DOHH2 (cell line): ENCODE data around the gene SERHL2.

ENCODE experiments used
- H3F3A ChIP-seq: fragments of 200-600 bp; sonication (generic), shearing (Covaris generic); 2 replicates; pipeline ENCODE4 v1.6.0; 2016; ENCODE audit warnings: antibody characterized with exemption, mild to moderate bottlenecking; ENCODE audit not compliant: control insufficient read depth, insufficient read depth
- H3K27ac ChIP-seq: fragments of 200-600 bp; sonication (generic); 2 replicates; pipeline ENCODE4 v1.5.1; 2014; ENCODE audit warnings: low read depth, mild to moderate bottlenecking, low read length, moderate library complexity
- H3K27me3 ChIP-seq: fragments of 200-600 bp; sonication (generic); 2 replicates; pipeline ENCODE4 v1.6.1; 2014; ENCODE audit warnings: mild to moderate bottlenecking, low read length, mixed read lengths; ENCODE audit not compliant: control insufficient read depth
- H3K36me3 ChIP-seq: fragments of 200-600 bp; sonication (generic); 2 replicates; pipeline ENCODE4 v1.6.1; 2014; ENCODE audit warnings: mild to moderate bottlenecking, low read length, moderate library complexity, mixed read lengths; ENCODE audit not compliant: control insufficient read depth
- H3K4me1 ChIP-seq: fragments of 200-600 bp; sonication (generic); 2 replicates; pipeline ENCODE4 v1.6.1; 2014; ENCODE audit warnings: mild to moderate bottlenecking, low read length, mixed read lengths; ENCODE audit not compliant: control insufficient read depth
- H3K4me2 ChIP-seq: fragments of 200-600 bp; sonication (generic); 2 replicates; pipeline ENCODE4 v1.6.0; 2014; ENCODE audit warnings: mild to moderate bottlenecking, low read length, moderate library complexity
- H3K4me3 ChIP-seq: fragments of 200-600 bp; sonication (generic); 2 replicates; pipeline ENCODE4 v1.5.1; 2014; ENCODE audit warnings: mild to moderate bottlenecking, low read length, mixed read lengths
- H3K79me2 ChIP-seq: fragments of 200-600 bp; sonication (generic); 2 replicates; pipeline ENCODE4 v1.6.1; 2014; ENCODE audit warnings: mild to moderate bottlenecking, low read length, mixed read lengths; ENCODE audit not compliant: control insufficient read depth
- H3K9me2 ChIP-seq: fragments of 200-600 bp; sonication (generic); replicated peaks from 2 replicates; pipeline ENCODE4 v1.6.1; 2014; ENCODE audit warnings: mild to moderate bottlenecking, low read length, mixed read lengths; ENCODE audit not compliant: control insufficient read depth
- H3K9me3 ChIP-seq: fragments of 200-600 bp; sonication (generic); 2 replicates; pipeline ENCODE4 v1.6.1; 2014; ENCODE audit warnings: antibody characterized with exemption, low read length, mixed read lengths; ENCODE audit not compliant: control insufficient read depth, insufficient read depth
- H4K20me1 ChIP-seq: fragments of 200-600 bp; sonication (generic); 2 replicates; pipeline ENCODE4 v1.6.0; 2014; ENCODE audit warnings: low read depth, mild to moderate bottlenecking, antibody characterized with exemption, low read length, moderate library complexity; ENCODE audit not compliant: control insufficient read depth, insufficient read depth
- EZH2phosphoT487 ChIP-seq: fragments of 200-600 bp; sonication (generic); IDR thresholded peaks from 2 replicates; pipeline ENCODE4 v1.6.1; 2017; ENCODE audit warnings: borderline replicate concordance, mild to moderate bottlenecking, antibody characterized with exemption, low read length, moderate library complexity, mixed read lengths
- TF ChIP-seq, protein P1 (sequence below): fragments of 200-600 bp; sonication (generic); IDR thresholded peaks from one replicate; pipeline ENCODE4 v1.5.1; 2014; ENCODE audit warnings: antibody characterized with exemption, mild to moderate bottlenecking, low read depth, low read length; ENCODE audit not compliant: poor library complexity, severe bottlenecking

The SERHL2 gene

DNA sequence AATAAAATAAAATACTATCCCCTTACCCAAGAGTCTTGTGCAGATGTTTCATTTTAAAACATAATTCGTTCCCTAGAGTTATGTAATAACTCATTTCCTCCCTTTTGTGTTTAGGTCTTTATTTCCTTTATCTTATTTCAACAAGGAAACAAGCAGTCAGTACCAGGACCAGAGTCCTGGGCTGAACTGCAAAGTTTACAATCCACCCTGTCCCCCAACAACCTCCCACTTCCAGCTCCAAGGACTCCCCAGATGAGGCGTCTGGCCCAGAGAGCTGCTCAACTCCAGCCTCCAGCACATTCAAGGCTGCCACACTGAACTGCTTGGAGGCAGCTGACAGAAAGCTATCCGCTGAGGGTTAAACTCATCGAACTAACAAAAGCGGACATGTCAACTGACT is 56.4 kb downstream of the SERHL2 start:
- TF ChIP-seq, protein P1, sequence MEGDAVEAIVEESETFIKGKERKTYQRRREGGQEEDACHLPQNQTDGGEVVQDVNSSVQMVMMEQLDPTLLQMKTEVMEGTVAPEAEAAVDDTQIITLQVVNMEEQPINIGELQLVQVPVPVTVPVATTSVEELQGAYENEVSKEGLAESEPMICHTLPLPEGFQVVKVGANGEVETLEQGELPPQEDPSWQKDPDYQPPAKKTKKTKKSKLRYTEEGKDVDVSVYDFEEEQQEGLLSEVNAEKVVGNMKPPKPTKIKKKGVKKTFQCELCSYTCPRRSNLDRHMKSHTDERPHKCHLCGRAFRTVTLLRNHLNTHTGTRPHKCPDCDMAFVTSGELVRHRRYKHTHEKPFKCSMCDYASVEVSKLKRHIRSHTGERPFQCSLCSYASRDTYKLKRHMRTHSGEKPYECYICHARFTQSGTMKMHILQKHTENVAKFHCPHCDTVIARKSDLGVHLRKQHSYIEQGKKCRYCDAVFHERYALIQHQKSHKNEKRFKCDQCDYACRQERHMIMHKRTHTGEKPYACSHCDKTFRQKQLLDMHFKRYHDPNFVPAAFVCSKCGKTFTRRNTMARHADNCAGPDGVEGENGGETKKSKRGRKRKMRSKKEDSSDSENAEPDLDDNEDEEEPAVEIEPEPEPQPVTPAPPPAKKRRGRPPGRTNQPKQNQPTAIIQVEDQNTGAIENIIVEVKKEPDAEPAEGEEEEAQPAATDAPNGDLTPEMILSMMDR: no peak
- no peak for TF ChIP-seq EZH2phosphoT487
- Histone ChIP-seq H3K4me3 (no peak overlapping the region), H3K79me2 (peaks cover 92% of the 10 kb centered on the region), H3K4me1 (peaks cover 21% of the 10 kb centered on the region), H3K27me3 (no peaks in the 10 kb centered on the region), H3K36me3 (peaks cover 67% of the 10 kb centered on the region), H3K9me3 (no peaks in the 10 kb centered on the region), H3K9me2 (no peaks in the 10 kb centered on the region), H3K27ac (no peak overlapping the region), H3K4me2 (no peak overlapping the region), H3F3A (no peaks in the 10 kb centered on the region), H4K20me1 (peaks cover 19% of the 10 kb centered on the region)

DNA sequence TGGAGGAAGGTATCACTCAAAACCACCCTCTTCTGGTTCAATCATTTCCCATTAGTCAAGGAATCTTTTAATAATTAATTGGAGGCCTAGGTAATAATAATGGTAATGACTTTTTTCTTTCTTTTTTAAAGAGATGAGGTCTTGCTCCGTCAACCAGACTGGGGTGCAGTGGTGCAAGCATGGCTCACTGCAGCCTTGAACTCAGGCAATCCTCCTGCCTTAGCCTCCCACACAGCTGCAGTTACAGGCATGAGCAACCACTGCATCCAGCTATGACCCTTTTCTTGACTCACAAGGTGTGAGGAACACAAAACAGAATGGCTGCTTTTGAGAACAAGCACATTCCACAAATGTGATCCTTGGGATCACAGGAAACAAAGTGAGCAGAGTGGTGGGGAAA is 57.3 kb downstream of the SERHL2 start:
- peaks cover 84% of the 10 kb centered on the region for H3K79me2 ChIP-seq
- no peaks in the 10 kb centered on the region for H3K9me3 ChIP-seq
- H3K27me3 ChIP-seq: no peaks in the 10 kb centered on the region
- H4K20me1 ChIP-seq: peaks cover 19% of the 10 kb centered on the region
- H3K9me2 ChIP-seq: no peaks in the 10 kb centered on the region
- peaks cover 29% of the 10 kb centered on the region for H3K4me1 ChIP-seq
- TF ChIP-seq EZH2phosphoT487: no peak
- TF ChIP-seq, protein P1: no peak
- H3K27ac ChIP-seq: no peak overlapping the region
- peaks cover 6% of the 10 kb centered on the region for H3F3A ChIP-seq
- peaks cover 58% of the 10 kb centered on the region for H3K36me3 ChIP-seq
- no peak overlapping the region for H3K4me2 ChIP-seq
- no peak overlapping the region for H3K4me3 ChIP-seq

DNA sequence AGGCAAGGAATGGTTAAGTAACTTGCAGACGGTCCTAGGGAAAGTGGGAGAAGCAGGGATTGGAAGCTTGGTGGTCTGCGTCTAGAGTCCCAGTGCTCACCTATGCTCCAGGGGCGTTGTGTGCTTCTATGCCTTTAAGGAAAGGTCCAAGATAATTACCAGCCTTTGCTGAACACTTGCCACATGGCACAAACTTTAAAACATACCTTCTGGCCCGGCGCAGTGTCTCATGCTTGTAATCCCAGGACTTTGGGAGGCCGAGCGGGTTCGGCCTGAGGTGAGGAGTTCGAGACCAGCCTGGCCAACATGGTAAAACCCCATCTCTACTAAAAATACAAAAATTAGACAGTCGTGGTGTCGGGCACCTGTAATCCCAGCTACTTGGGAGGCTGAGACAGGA is 58.6 kb downstream of the SERHL2 start:
- no peaks in the 10 kb centered on the region for H3K9me2 ChIP-seq
- TF ChIP-seq EZH2phosphoT487: no peak
- TF ChIP-seq, protein P1: no peak
- peaks cover 35% of the 10 kb centered on the region for H3K4me1 ChIP-seq
- peak overlapping the region; percentile 81 for H3K4me2 ChIP-seq
- H3K36me3 ChIP-seq: peaks cover 53% of the 10 kb centered on the region
- H3K4me3 ChIP-seq: 0 out of 2 replicates have a peak overlapping the region, but pooled peaks have one; percentile 79
- no peak overlapping the region for H3K27ac ChIP-seq
- peaks cover 15% of the 10 kb centered on the region for H4K20me1 ChIP-seq
- H3F3A ChIP-seq: peaks cover 6% of the 10 kb centered on the region
- H3K79me2 ChIP-seq: peaks cover 71% of the 10 kb centered on the region
- no peaks in the 10 kb centered on the region for H3K9me3 ChIP-seq
- H3K27me3 ChIP-seq: no peaks in the 10 kb centered on the region
